ENCODE results near the gene APOE. TPM values are rescaled to one million over a fixed set of nuclear protein-coding genes. Genes with fewer than 3 reads are reported as not detected.
A peak's percentile ranks its signal among the peaks of the same experiment; 100 is the strongest.
"Not testable (repeated sequence)": the region's sequence is repeated elsewhere in the genome, so short reads cannot be mapped to it uniquely, and the experiment has no call there.

Gene APOE
- 10 to 100 TPM; 43.5 to 67.4 TPM for total RNA-seq
- long read RNA-seq, partial matches to known transcripts = 0 of 1 reads
- long read RNA-seq, other reads (novel, unspliced or antisense) = 0 of 1 reads

- DNase-seq = no peak
- intact Hi-C loops (cut with DNase I) = loop anchor here (2.0 to 5.0 kb wide), 2 partner anchors 45 to 47 kb away; no protein-coding TSS in a partner anchor
Observed at GRCh38 chr19:44905437-44906160, at the start of gene APOE. Gene APOE (plus strand): TSS chr19:44905796. CDS start chr19:44906625, 829 bp downstream.

GRCh38 chr19:44856421-44857083, 49.0 kb upstream of the APOE start:
- intact Hi-C loops (cut with DNase I) = no loop called here
- ATAC-seq (peak; percentile 30 to 67), DNase-seq (peak; percentile 51)

More at GRCh38 chr19:44905437-44906160, at the start of gene APOE:
- ATAC-seq = peak in 1 of 2 donors; percentile 50

GRCh38 chr19:44857837-44858236, 47.8 kb upstream of the APOE start:
- ATAC-seq (no peak), DNase-seq (no peak)
- intact Hi-C loops (cut with DNase I) = no loop called here

GRCh38 chr19:44861576-44861975, 44.0 kb upstream of the APOE start:
- intact Hi-C loops (cut with DNase I); ATAC-seq; DNase-seq: not testable (repeated sequence)

- no peak for DNase-seq
- ATAC-seq = no peak
- intact Hi-C loops (cut with DNase I) = no loop called here
Observed at GRCh38 chr19:44863990-44864389, 41.6 kb upstream of the APOE start.

- intact Hi-C loops (cut with DNase I) = no loop called here
- DNase-seq (no peak), ATAC-seq (no peak)
Observed at GRCh38 chr19:44865196-44865767, 40.3 kb upstream of the APOE start.

- intact Hi-C loops (cut with DNase I) = no loop called here
- DNase-seq (no peak), ATAC-seq (no peak)
Observed at GRCh38 chr19:44866664-44867063, 38.9 kb upstream of the APOE start.

GRCh38 chr19:44867578-44867977, 38.0 kb upstream of the APOE start:
- no peak for DNase-seq

GRCh38 chr19:44869733-44870470, 35.7 kb upstream of the APOE start:
- intact Hi-C loops (cut with DNase I) = no loop called here
- peak; percentile 14 to 52 for ATAC-seq
- DNase-seq = peak; percentile 84

More at GRCh38 chr19:44867578-44867977, 38.0 kb upstream of the APOE start:
- ATAC-seq = no peak
- intact Hi-C loops (cut with DNase I) = no loop called here

GRCh38 chr19:44871809-44872208, 33.8 kb upstream of the APOE start:
- intact Hi-C loops (cut with DNase I) = no loop called here
- no peak for DNase-seq

GRCh38 chr19:44872661-44873060, 32.9 kb upstream of the APOE start:
- intact Hi-C loops (cut with DNase I) = no loop called here
- DNase-seq (no peak), ATAC-seq (no peak)

More at GRCh38 chr19:44871809-44872208, 33.8 kb upstream of the APOE start:
- no peak for ATAC-seq

GRCh38 chr19:44874317-44874716, 31.3 kb upstream of the APOE start:
- no peak for DNase-seq
- intact Hi-C loops (cut with DNase I) = no loop called here
- ATAC-seq = no peak

GRCh38 chr19:44875666-44876451, 29.7 kb upstream of the APOE start:
- intact Hi-C loops (cut with DNase I) = no loop called here
- no peak for DNase-seq
- ATAC-seq = no peak

- no peak for ATAC-seq
- no peak for DNase-seq
- intact Hi-C loops (cut with DNase I) = no loop called here
Observed at GRCh38 chr19:44876930-44877535, 28.6 kb upstream of the APOE start.

- no peak for ATAC-seq
- no peak for DNase-seq
Observed at GRCh38 chr19:44878120-44878865, 27.3 kb upstream of the APOE start.

GRCh38 chr19:44879309-44880065, 26.1 kb upstream of the APOE start:
- ATAC-seq (no peak), DNase-seq (no peak)
- intact Hi-C loops (cut with DNase I) = no loop called here

More at GRCh38 chr19:44878120-44878865, 27.3 kb upstream of the APOE start:
- intact Hi-C loops (cut with DNase I) = no loop called here

- no peak for ATAC-seq
- intact Hi-C loops (cut with DNase I) = no loop called here
- DNase-seq = no peak
Observed at GRCh38 chr19:44882063-44882462, 23.5 kb upstream of the APOE start.

Measured in left cardiac atrium (tissue), 4 donors.